DOHH2 (cell line): ENCODE results near the gene KCTD16.

Source experiments
- H3F3A ChIP-seq: fragments of 200-600 bp; sonication (generic), shearing (Covaris generic); 2 replicates; pipeline ENCODE4 v1.6.0; 2016; ENCODE audit warnings: antibody characterized with exemption, mild to moderate bottlenecking; ENCODE audit not compliant: control insufficient read depth, insufficient read depth
- H3K27ac ChIP-seq: fragments of 200-600 bp; sonication (generic); 2 replicates; pipeline ENCODE4 v1.5.1; 2014; ENCODE audit warnings: low read depth, mild to moderate bottlenecking, low read length, moderate library complexity
- H3K27me3 ChIP-seq: fragments of 200-600 bp; sonication (generic); 2 replicates; pipeline ENCODE4 v1.6.1; 2014; ENCODE audit warnings: mild to moderate bottlenecking, low read length, mixed read lengths; ENCODE audit not compliant: control insufficient read depth
- H3K36me3 ChIP-seq: fragments of 200-600 bp; sonication (generic); 2 replicates; pipeline ENCODE4 v1.6.1; 2014; ENCODE audit warnings: mild to moderate bottlenecking, low read length, moderate library complexity, mixed read lengths; ENCODE audit not compliant: control insufficient read depth
- H3K4me1 ChIP-seq: fragments of 200-600 bp; sonication (generic); 2 replicates; pipeline ENCODE4 v1.6.1; 2014; ENCODE audit warnings: mild to moderate bottlenecking, low read length, mixed read lengths; ENCODE audit not compliant: control insufficient read depth
- H3K4me2 ChIP-seq: fragments of 200-600 bp; sonication (generic); 2 replicates; pipeline ENCODE4 v1.6.0; 2014; ENCODE audit warnings: mild to moderate bottlenecking, low read length, moderate library complexity
- H3K4me3 ChIP-seq: fragments of 200-600 bp; sonication (generic); 2 replicates; pipeline ENCODE4 v1.5.1; 2014; ENCODE audit warnings: mild to moderate bottlenecking, low read length, mixed read lengths
- H3K79me2 ChIP-seq: fragments of 200-600 bp; sonication (generic); 2 replicates; pipeline ENCODE4 v1.6.1; 2014; ENCODE audit warnings: mild to moderate bottlenecking, low read length, mixed read lengths; ENCODE audit not compliant: control insufficient read depth
- H3K9me2 ChIP-seq: fragments of 200-600 bp; sonication (generic); replicated peaks from 2 replicates; pipeline ENCODE4 v1.6.1; 2014; ENCODE audit warnings: mild to moderate bottlenecking, low read length, mixed read lengths; ENCODE audit not compliant: control insufficient read depth
- H3K9me3 ChIP-seq: fragments of 200-600 bp; sonication (generic); 2 replicates; pipeline ENCODE4 v1.6.1; 2014; ENCODE audit warnings: antibody characterized with exemption, low read length, mixed read lengths; ENCODE audit not compliant: control insufficient read depth, insufficient read depth
- H4K20me1 ChIP-seq: fragments of 200-600 bp; sonication (generic); 2 replicates; pipeline ENCODE4 v1.6.0; 2014; ENCODE audit warnings: low read depth, mild to moderate bottlenecking, antibody characterized with exemption, low read length, moderate library complexity; ENCODE audit not compliant: control insufficient read depth, insufficient read depth
- EZH2phosphoT487 ChIP-seq: fragments of 200-600 bp; sonication (generic); IDR thresholded peaks from 2 replicates; pipeline ENCODE4 v1.6.1; 2017; ENCODE audit warnings: borderline replicate concordance, mild to moderate bottlenecking, antibody characterized with exemption, low read length, moderate library complexity, mixed read lengths
- TF ChIP-seq, protein P1 (sequence below): fragments of 200-600 bp; sonication (generic); IDR thresholded peaks from one replicate; pipeline ENCODE4 v1.5.1; 2014; ENCODE audit warnings: antibody characterized with exemption, mild to moderate bottlenecking, low read depth, low read length; ENCODE audit not compliant: poor library complexity, severe bottlenecking

The KCTD16 gene

GRCh38 chr5:144122641-144123040 is 48.0 kb upstream of the KCTD16 start:
- Histone ChIP-seq H3K79me2 (no peaks in the 10 kb centered on the region), H3K4me3 (no peak overlapping the region), H4K20me1 (no peaks in the 10 kb centered on the region), H3K27ac (no peak overlapping the region), H3K4me1 (no peaks in the 10 kb centered on the region), H3K9me3 (no peaks in the 10 kb centered on the region), H3K9me2 (no peaks in the 10 kb centered on the region), H3K27me3 (no peaks in the 10 kb centered on the region), H3F3A (no peaks in the 10 kb centered on the region), H3K36me3 (no peaks in the 10 kb centered on the region), H3K4me2 (no peak overlapping the region)
- TF ChIP-seq, protein P1, sequence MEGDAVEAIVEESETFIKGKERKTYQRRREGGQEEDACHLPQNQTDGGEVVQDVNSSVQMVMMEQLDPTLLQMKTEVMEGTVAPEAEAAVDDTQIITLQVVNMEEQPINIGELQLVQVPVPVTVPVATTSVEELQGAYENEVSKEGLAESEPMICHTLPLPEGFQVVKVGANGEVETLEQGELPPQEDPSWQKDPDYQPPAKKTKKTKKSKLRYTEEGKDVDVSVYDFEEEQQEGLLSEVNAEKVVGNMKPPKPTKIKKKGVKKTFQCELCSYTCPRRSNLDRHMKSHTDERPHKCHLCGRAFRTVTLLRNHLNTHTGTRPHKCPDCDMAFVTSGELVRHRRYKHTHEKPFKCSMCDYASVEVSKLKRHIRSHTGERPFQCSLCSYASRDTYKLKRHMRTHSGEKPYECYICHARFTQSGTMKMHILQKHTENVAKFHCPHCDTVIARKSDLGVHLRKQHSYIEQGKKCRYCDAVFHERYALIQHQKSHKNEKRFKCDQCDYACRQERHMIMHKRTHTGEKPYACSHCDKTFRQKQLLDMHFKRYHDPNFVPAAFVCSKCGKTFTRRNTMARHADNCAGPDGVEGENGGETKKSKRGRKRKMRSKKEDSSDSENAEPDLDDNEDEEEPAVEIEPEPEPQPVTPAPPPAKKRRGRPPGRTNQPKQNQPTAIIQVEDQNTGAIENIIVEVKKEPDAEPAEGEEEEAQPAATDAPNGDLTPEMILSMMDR, result no peak
- no peak for TF ChIP-seq EZH2phosphoT487

DNA sequence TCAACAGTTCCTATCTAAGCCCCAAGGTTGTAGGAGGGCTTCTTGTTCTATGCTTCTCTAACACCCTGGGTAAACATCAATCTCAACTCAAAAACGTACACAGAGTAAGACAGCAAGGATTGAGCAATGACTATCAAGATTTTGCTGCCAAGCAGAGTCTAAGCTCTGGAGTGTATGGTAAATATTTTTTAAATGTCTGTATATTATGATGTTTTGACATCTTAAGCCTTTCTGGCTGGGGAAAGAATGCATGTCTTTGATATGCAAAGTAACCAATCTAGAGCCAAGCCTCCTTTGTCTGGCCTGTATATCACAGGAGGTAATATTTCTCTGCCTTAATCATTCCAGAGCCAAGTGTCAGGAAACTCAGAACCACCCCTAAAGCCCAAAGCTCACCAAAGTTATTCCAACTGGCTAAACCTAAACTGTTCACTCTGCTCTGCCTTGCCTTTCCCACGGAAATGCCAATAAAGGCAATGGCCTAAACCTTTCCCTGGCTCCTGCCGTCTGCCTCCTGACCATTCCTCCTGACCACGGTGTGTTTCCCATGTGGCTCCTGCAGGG is 45.4 kb upstream of the KCTD16 start:
- H3K27ac ChIP-seq, result no peak overlapping the region
- no peak for TF ChIP-seq EZH2phosphoT487
- TF ChIP-seq, protein P1, result no peak
- no peaks in the 10 kb centered on the region for H3K36me3 ChIP-seq
- H3K9me3 ChIP-seq, result no peaks in the 10 kb centered on the region
- no peaks in the 10 kb centered on the region for H4K20me1 ChIP-seq
- H3K79me2 ChIP-seq, result no peaks in the 10 kb centered on the region
- no peak overlapping the region for H3K4me3 ChIP-seq
- H3K9me2 ChIP-seq, result no peaks in the 10 kb centered on the region
- no peaks in the 10 kb centered on the region for H3F3A ChIP-seq
- no peaks in the 10 kb centered on the region for H3K27me3 ChIP-seq
- no peaks in the 10 kb centered on the region for H3K4me1 ChIP-seq
- H3K4me2 ChIP-seq, result no peak overlapping the region

DNA sequence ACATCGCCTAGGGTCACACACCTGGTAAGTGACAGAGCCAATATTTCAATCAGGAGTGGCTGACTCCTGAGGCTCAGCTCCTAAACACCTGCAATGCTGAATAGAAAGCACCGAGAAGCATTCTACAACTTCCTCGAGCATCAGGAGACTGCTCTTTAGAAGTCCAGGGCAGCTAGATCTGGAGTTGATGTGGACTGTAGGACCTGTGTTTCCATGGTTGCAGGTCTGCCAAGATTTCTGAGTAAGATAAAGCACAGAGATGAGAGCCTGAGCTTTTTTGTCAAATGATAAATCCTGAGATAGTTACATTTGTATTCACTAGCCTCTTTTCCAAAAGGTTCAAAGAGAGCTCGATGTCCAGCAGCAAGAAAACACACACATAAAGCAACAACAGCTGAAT is 44.0 kb upstream of the KCTD16 start:
- H3K4me2 ChIP-seq, result no peak overlapping the region
- no peak overlapping the region for H3K4me3 ChIP-seq
- no peaks in the 10 kb centered on the region for H3K27me3 ChIP-seq
- no peaks in the 10 kb centered on the region for H3K9me3 ChIP-seq
- no peaks in the 10 kb centered on the region for H3F3A ChIP-seq
- H3K36me3 ChIP-seq, result no peaks in the 10 kb centered on the region
- H4K20me1 ChIP-seq, result no peaks in the 10 kb centered on the region
- H3K4me1 ChIP-seq, result no peaks in the 10 kb centered on the region
- H3K9me2 ChIP-seq, result no peaks in the 10 kb centered on the region
- no peak for TF ChIP-seq EZH2phosphoT487
- TF ChIP-seq, protein P1, result no peak
- H3K79me2 ChIP-seq, result no peaks in the 10 kb centered on the region
- no peak overlapping the region for H3K27ac ChIP-seq

DNA sequence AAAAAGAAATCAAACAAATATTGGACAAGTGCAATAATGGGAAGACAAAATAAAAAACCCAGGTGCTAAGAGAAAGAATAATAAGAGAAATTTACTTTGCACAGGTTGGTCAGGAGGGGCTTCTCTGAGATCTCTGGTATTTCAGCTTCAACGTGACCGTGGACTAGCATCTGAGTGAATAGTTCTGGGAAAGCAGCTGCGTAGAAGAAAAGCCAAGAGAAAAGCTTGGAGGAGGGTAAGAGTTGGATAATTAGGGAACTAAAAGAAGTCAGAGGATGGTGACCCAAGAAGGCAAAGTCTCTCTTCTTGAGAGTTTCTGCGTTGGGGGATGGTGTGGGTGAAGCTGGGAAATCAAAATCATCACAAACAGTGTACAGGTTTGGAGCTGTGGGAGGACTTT is 41.8 kb upstream of the KCTD16 start:
- Histone ChIP-seq H3K4me3 (no peak overlapping the region), H4K20me1 (no peaks in the 10 kb centered on the region), H3K27ac (no peak overlapping the region), H3K27me3 (no peaks in the 10 kb centered on the region), H3K79me2 (no peaks in the 10 kb centered on the region), H3F3A (no peaks in the 10 kb centered on the region), H3K9me2 (no peaks in the 10 kb centered on the region), H3K36me3 (no peaks in the 10 kb centered on the region), H3K4me2 (no peak overlapping the region), H3K9me3 (no peaks in the 10 kb centered on the region), H3K4me1 (no peaks in the 10 kb centered on the region)
- no peak for TF ChIP-seq EZH2phosphoT487
- TF ChIP-seq, protein P1, result no peak
